SIG-M5 treated with dmso at 0.1 percent for 504 hours (cell line): ENCODE measurements around the gene SLC24A4.

Experiments
- DNase-seq: peaks from one replicate; lab custom pipeline; 2025; ENCODE audit not compliant: unreplicated experiment; lab: John Stamatoyannopoulos, UW

SLC24A4 gene, protein sequence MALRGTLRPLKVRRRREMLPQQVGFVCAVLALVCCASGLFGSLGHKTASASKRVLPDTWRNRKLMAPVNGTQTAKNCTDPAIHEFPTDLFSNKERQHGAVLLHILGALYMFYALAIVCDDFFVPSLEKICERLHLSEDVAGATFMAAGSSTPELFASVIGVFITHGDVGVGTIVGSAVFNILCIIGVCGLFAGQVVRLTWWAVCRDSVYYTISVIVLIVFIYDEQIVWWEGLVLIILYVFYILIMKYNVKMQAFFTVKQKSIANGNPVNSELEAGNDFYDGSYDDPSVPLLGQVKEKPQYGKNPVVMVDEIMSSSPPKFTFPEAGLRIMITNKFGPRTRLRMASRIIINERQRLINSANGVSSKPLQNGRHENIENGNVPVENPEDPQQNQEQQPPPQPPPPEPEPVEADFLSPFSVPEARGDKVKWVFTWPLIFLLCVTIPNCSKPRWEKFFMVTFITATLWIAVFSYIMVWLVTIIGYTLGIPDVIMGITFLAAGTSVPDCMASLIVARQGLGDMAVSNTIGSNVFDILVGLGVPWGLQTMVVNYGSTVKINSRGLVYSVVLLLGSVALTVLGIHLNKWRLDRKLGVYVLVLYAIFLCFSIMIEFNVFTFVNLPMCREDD

DNA sequence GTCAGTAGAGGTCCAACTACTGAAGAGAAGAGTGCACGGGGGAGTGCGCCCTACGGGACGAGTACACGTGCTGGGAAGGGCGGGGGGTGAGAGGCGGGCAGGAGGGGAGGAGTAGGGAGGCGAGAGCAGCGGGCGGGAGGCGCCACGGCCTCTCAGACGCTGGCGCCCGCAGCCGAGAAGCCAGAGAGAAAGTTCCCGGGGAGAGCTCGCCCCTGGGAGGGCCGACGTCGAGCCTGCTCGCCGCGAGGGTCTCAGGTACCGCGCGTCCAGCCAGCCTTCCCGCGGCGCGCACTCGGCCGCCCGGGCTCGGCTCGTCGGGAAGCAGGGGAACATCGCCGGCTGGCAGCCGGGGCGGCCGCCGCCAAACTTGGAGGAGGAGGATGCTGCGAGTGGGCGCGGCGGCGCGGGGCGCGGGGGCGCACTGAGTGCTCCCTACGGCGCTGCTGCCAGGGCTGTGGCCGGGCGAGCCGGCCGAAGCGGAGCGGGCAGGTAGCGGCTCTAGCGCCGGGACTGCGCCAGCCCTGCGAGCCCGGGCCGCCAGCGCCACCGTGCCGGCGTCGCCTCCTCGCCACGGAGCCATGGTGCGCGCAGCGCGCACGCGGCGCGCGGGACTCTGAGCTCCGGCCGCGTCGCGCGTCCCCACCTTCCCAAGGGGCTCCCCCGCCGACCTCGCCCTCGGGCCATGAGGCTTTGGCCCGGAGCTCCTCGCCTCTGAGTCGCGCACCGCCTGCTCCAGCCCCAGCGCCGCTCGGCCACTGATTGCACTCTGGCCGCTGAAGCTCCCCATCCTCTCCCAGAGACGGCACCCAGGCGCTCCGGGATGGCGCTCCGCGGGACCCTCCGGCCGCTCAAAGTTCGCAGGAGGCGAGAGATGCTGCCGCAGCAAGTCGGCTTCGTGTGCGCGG, at the start of gene SLC24A4:
Gene SLC24A4 (plus strand): TSS at position 155 of the 905 bp plus-strand sequence. CDS start 666 bp downstream, at position 821.
- DNase-seq: no peak

DNA sequence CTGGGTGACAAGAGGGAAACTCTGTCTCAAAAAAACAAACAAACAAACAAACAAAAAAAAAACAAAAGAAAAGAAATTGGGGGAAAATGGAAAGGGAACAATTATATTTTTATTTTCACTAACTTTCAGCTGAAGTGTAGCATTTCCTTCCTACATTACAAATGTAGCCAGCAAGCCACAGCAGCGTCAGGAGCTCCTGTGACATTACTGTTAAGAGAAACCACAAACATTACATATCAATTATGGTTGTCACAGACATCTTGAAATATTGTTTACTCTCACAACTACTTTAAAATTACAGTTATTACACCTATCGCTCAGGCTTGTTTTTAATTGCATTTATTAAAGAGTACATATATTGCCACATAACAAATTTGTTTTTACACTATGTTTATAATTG, 49.8 kb upstream of the SLC24A4 start:
- DNase-seq: no peak

DNA sequence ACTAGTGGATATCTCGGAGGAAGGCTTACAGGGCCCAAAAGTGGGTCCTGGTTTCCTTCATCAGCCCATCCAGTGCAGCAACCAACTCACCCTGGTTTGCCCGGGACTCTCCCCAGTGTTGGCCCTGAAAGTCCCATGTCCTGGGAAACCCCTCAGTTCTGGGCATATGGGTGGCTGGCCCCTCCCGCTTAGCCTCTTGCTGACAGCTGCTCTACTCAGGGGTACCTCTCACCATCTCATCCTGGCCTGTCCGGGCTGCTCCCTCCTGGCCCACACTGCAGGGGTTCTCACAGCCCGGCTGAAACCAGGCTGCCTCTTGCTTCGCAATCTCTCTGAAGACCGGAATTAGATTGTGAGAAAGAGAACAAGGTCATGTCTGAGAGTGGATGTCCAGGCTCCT, 48.9 kb upstream of the SLC24A4 start:
- no peak for DNase-seq

DNA sequence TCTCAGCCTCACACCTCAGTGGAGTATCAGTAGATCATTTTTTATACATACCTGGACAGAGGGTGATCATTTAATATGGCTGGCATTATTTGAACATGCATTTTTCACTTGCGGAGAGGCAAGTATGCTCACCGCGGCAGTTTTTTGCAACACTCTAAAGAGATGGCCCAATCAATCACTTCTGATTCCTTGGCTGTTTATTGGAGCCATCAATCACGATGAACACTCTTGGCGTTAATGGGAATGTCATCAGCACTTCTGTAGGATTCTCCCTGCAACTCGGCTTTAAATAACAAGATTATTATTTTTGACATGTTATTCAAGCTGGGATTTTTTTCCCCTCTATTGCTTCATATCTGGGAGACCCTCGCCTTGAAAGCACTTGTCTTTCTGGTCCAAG, 46.9 kb upstream of the SLC24A4 start:
- DNase-seq: no peak

DNA sequence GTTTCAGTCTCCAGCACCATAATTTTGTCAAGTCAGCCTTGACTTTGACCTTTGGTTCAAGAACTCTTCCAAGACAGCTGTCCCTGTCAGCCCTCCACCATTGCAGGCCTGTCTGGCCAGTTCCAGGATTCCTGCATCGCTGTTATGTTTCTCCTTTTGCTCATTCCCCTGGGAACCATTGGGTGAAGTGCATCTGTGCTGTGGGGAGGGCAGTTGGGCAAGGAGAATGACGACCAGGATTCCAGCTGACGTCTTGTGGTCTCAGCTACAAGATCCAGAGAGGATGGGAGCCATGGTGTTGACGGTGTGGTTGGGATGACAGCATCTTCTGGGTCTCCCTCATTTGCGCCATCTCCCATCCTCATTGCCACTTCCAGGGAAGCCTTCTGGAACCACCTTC, 45.9 kb upstream of the SLC24A4 start:
- no peak for DNase-seq

DNA sequence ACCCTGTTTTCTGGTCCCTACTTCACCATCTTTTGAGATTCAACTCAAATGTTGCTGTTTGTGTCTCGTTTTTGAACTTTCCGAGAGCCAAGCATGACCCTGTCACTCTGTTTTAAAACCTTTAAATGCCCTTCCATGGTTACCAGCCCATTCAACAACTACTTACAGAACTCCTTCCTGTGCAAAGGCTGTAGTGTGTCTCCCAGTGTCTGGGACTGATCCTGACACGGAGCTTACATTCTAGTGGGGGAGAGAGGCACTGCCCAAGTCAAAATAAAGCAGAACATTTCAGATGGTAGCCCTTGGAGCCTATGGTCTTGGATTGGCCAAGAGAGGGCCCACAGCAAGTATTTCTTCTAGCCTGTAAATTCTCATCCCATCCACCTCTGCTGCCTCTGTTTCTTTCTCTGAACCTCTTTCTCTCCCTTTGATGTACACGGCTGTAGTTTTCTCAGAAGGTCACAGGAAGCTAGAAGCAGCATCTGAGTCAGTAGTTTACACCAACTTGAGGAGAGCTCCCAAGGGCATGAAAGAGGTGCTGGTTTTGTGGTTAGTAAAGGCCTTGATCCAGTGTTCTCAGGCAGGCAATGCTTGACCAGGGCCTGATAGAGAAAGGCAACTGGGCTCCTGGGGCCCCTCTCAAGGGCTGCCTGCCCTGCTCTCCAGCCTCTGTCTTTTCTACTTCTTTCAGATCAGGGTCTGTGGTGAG, 42.3 kb upstream of the SLC24A4 start:
- DNase-seq: no peak

DNA sequence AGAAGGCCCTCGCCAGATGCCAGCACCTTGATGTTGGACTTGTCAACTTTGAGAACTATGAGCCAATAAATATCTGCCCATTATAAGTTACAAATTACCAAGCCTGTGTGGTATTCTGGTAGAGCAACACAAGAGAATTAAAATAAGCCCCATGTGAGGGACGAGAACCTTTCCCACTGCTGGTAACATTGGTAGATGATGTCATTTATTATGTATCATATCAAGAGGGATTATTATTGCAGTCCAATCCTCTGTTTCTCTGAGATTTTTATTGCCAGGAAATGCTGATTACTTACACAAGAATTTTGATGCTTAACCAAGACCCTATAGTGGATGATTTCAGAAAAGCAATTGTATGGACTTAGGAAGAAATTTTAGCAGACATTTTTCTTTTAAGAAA, 40.3 kb upstream of the SLC24A4 start:
- DNase-seq: no peak

DNA sequence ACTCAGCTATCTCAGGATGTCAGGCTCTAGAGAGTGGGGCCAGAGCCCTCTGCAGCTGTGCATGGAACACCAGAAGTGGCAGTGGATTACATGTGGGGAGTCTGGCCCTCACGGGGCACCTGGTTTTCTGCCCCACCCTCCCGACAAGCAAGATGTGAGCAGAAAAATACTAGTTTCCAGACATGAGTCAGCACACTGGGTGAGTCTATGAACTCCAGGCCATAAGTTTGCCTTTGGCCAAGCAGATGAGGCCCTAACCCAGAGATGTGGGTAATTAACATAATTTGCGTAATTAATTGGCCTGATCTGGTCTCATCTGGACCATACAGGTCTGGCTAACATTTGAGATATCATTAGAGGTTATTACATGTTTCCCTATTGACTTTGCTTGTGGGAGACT, 37.7 kb upstream of the SLC24A4 start:
- no peak for DNase-seq

DNA sequence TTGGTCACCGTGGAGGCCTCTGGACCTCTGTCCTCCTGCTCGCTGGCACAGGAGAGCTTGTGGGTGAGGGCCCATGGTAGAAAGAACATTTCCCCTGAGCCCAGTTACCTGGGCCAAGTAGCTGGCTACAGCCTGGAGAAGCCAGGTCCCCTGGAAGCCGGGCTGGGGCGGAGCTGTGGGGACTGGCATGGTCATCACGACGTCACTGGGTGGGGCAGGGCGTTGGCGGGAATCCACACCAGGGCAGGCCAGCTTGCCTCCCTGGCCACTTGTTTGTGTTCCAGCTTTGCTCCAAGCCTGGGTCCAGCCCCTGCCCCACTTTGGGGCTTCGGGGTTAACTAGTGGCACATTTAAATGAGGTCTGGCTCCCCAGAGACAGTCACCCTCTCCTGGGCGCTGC, 35.0 kb upstream of the SLC24A4 start:
- no peak for DNase-seq

DNA sequence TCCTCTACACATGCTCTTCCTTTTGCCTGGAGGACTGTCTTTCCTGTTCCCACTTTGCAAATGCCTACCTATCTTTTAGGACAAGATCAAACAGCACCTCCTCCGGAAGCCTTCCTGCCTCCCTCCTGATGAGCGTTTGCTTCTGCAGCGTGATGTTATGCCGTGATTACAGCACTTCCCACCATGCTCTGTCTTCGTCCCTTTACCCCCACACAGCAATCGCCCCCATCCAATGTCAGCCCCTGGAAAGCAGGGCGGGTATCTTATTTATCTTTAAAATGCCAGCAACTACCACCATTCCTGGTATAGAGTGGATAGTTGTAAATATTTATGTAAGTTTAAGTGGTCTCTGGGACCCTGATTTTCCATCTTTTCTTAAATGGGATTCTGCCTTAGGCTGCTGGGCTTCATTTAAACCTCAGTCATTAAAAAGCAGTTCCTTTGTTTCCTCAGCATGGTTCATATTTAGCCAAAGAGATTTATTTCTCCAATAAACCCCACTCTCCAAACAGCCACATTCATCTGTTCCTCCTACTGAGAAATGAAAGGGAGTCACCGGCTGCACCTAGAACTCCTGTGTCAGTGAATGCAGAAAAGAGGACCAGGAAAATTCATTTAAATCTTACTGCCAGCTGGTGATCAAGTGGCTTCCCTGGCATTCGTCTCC, 33.8 kb upstream of the SLC24A4 start:
- DNase-seq: no peak

DNA sequence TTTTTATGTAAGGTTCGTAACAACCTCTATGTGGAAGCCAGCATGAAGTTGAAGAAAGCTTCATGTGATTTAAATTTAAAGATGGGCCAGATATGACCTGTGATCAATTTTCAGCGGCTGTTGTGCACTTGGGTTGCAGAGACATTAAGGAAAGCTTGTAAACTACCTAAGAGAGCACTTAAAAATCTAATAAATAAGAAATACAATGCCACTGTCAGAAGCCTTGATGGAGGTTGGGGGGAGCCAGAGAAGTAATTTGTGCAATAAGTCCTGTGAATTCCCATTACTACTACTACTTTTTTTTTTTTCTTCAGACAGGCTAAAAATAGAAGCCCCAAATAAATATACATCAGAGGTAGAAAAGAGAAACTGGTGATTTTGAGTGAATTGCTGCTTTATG, 30.3 kb upstream of the SLC24A4 start:
- DNase-seq: no peak

DNA sequence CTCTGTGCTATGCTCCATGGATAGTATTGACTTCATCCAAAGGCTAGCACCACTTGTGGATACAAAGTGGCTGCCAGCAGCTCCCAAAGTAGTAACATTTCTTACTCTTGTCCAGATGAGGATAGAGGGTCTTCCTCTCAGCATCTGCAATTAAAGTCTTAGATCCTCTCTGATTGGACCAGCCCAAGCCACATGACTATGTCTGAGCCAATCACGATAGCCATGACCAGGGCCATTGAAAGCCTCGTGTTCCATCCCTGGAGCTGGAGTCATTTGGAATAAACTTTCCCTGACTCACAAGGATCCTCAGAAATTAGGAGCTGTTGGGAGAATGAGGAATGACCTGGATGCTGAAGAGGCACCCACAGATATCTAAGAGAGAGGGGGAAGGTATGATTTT, 28.5 kb upstream of the SLC24A4 start:
- DNase-seq: no peak

DNA sequence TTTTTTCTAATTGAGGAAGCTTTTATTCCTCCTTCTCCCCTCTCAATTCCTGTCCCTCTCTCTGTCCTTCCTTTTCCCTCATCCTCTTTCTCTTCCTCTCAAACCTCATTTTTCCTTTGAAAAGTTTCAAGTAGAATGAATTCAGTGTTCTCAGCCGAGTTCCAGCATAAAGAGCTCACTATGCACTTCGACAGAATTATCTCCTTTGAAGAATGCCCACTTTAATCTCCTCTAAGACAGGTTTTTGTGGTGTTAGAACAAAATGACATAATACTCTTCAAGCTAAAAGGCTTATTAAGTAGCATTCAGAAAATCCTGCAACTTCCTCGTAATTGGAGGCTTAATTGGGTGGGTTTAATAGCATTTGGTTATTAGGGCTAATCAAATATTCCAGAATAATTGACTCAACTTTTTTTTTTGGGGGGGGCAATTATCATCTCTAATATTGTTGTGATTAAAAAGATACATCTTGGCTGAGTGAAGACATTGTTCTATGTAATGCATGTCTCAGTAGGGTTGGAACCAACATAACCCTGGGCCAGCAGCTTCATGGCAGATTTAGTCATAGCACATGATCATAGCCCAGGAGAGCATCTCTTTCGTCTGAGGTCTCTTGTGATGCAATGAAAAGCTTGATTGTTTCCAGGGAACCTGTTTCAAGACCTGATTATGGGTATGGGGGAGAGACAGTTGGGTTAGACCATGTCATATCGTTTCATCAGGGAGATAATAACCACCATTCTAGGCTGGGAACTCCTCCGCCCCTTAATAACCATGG, 25.0 kb upstream of the SLC24A4 start:
- DNase-seq: no peak

DNA sequence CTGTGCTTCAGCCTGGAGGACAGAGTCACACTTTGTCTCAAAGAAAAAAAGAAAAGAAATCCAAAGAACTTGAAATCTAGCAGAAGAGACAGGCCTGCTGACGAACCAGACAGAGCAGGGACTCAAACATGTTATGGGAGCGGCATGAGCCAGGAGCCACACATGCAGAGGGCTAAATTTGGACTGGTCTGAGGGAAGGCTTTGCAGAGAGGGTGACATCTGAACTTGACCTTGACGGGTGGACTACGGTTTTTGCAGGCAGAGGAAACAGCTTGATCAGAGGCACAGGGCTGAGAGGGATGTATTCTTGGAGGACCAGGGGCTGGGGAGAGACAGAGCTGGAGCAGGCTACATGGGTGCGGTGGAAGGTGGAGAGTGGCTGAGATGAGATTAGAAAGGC, 20.5 kb upstream of the SLC24A4 start:
- DNase-seq: no peak

DNA sequence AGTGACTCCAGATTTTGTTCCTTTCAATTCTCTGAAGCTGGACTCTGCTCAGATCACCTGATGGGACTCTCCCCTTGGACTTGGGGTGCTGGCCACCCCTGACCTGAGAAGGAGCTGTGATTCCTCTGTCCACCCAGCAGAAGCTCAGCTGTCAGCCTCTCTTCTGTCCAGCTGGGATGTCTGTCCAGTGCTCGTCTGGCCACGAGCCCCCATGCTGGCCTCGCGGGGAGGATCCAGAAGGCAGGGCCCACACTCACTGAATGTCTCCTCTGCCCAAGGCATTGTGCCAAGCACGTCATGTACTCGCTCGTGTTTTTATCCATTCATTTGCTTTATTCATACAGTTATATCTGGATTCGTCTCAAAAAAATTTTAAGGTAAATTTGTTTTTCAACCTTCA, 14.2 kb upstream of the SLC24A4 start:
- no peak for DNase-seq

DNA sequence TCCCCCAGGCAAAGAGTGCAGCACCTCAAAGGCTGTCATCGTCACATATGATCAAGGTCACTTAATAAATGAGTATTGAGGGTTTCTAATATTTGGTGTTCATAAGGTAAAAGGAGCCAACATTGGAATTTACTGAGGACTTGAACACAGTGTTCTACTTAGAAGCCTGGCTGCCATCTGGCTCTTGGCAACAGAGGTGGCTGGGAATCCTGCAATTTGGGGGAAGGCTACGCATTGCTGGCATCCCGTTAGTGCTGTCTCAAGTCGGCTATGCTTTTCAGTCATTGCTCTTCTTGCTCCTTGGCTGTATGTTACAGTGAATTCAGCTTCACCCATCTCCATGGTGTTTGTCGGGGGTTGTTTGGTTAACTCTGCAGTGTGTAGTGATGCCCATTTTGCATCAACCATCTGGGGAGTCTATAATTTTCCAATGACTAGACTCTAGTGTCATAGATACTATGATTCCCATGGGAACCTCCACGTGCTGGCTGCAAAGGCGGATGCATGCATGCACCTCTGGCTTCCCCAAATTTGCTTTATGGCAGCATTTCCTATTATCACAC, 12.9 kb upstream of the SLC24A4 start:
- no peak for DNase-seq

DNA sequence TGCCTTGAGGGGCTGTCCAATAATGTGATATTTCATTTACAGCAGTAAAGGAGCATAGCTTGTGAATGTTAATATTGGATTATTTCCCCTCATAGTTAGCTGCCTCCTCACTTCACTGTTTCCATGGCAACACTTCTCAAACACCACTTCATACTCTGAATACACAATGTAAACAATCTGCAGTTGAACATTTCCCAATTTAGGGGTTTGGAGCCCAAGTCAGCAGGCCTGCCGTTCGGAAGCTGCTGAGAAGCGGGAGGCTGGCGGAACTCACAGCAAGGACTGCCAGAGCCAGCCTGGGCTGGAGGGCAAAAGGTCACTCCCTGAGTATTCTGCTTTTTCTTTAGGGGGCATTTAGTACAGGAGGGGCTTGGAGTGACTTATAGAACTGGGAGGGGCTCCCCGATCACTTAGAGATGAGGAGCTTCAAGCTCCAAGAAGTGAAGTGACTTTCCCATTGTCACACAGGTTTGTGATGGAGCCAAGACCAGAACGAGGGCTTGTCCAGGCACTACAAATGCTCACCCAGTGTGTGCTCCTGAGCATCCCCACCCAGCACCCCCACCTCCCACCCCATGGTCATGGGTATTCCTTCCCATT, 12.1 kb upstream of the SLC24A4 start:
- no peak for DNase-seq

DNA sequence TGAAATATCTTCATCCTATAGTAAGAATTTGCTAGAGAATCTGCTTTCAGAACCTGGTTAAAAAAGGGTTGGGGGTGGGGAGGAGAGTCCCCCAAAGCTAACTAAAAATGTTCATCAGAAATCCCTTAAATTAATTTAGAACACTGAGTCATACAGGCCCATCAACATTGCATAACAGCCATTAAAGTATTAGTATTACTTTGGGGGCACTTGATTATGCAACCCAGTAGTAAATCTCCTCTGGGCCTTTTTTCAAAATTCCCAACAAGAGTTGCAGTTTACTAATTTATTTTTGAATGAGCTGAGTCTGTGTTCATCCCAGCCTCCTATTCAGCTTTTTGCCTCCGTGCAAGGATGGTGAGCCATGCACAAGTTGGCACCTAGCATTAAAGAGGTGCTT, 8.8 kb upstream of the SLC24A4 start:
- DNase-seq: no peak
